Liver (tissue), 9 donors: ENCODE results near the gene BAHCC1. TPM values are rescaled to one million over a fixed set of nuclear protein-coding genes. Genes with fewer than 3 reads are reported as not detected.
A peak's percentile ranks its signal among the peaks of the same experiment; 100 is the strongest.

Experiments
- DNase-seq: peaks from one replicate; pipeline ENCODE4 v3.0.0-alpha.2; 2017; ENCODE audit warnings: low spot score
- H3K27ac ChIP-seq, 2 donors: one replicate each; pipeline ENCODE4 v1.7.0; 2013; ENCODE audit warnings: inconsistent platforms in 2 of 2, low read length in 2 of 2, control low read depth in 1 of 2, low read depth in 1 of 2, mild to moderate bottlenecking in 1 of 2
- H3K27me3 ChIP-seq, 4 donors: one replicate each; pipeline versions ENCODE4 v1.6.1 to v1.7.0; 2013; ENCODE audit warnings: low read length in 3 of 4, inconsistent platforms in 1 of 4, mild to moderate bottlenecking in 1 of 4, moderate library complexity in 1 of 4; ENCODE audit not compliant: control insufficient read depth in 4 of 4, insufficient read depth in 4 of 4
- H3K36me3 ChIP-seq, 4 donors: one replicate each; pipeline versions ENCODE4 v1.6.1 to v1.7.0; 2013; ENCODE audit warnings: low read length in 3 of 4, mild to moderate bottlenecking in 3 of 4, low read depth in 1 of 4, moderate library complexity in 1 of 4; ENCODE audit not compliant: control insufficient read depth in 4 of 4, insufficient read depth in 3 of 4
- H3K4me1 ChIP-seq, 4 donors: one replicate each; pipeline versions ENCODE4 v1.6.1 to v1.7.0; 2013; ENCODE audit warnings: low read length in 3 of 4, mild to moderate bottlenecking in 3 of 4, moderate library complexity in 1 of 4; ENCODE audit not compliant: control insufficient read depth in 4 of 4, insufficient read depth in 4 of 4
- H3K4me3 ChIP-seq, 3 donors: one replicate each; pipeline versions ENCODE4 v1.6.1 to v1.7.0; 2013; ENCODE audit warnings: low read length in 3 of 3, control low read depth in 1 of 3, low read depth in 1 of 3, mild to moderate bottlenecking in 1 of 3
- H3K9ac ChIP-seq, 2 donors: one replicate each; pipeline ENCODE4 v1.7.0; 2013; ENCODE audit warnings: low read length in 2 of 2, mild to moderate bottlenecking in 2 of 2, moderate library complexity in 2 of 2, control low read depth in 1 of 2, low read depth in 1 of 2
- H3K9me3 ChIP-seq, 4 donors: one replicate each; pipeline versions ENCODE4 v1.6.1 to v1.7.0; 2013; ENCODE audit warnings: low read length in 3 of 4; ENCODE audit not compliant: control insufficient read depth in 4 of 4
- EGR1 ChIP-seq, 2 donors: IDR thresholded peaks; 2 replicates each; pipeline ENCODE4 v1.6.1; 2016 to 2018; ENCODE audit warnings: antibody characterized with exemption in 2 of 2, low read depth in 2 of 2
- FOXA1 ChIP-seq: IDR thresholded peaks from 2 replicates; pipeline ENCODE4 v1.6.1; 2016; ENCODE audit warnings: antibody characterized with exemption
- FOXA2 ChIP-seq: IDR thresholded peaks from 2 replicates; pipeline ENCODE4 v1.6.1; 2016; ENCODE audit warnings: antibody characterized with exemption
- GABPA ChIP-seq, 2 donors: IDR thresholded peaks in 1 of 2; conservative IDR thresholded peaks in 1 of 2; 2 replicates each; pipeline ENCODE4 v1.6.1; 2016; ENCODE audit warnings: antibody characterized with exemption in 2 of 2, mild to moderate bottlenecking in 1 of 2, moderate library complexity in 1 of 2
- HNF4G ChIP-seq: IDR thresholded peaks from 2 replicates; pipeline ENCODE4 v1.6.1; 2016; ENCODE audit warnings: antibody characterized with exemption
- JUND ChIP-seq, 2 donors: IDR thresholded peaks; 2 replicates each; pipeline ENCODE4 v1.6.1; 2016; ENCODE audit warnings: antibody characterized with exemption in 2 of 2
- NR2F2 ChIP-seq: IDR thresholded peaks from 2 replicates; pipeline ENCODE4 v1.6.1; 2016; ENCODE audit warnings: antibody characterized with exemption
- RAD21 ChIP-seq, 2 donors: IDR thresholded peaks; 2 replicates each; pipeline ENCODE4 v1.6.1; 2016; ENCODE audit warnings: antibody characterized with exemption in 2 of 2, mild to moderate bottlenecking in 2 of 2
- RXRA ChIP-seq, 2 donors: IDR thresholded peaks; 2 replicates each; pipeline ENCODE4 v1.6.1; 2017 to 2018; ENCODE audit warnings: antibody characterized with exemption in 2 of 2, mild to moderate bottlenecking in 1 of 2
- SP1 ChIP-seq: IDR thresholded peaks from 2 replicates; pipeline ENCODE4 v1.6.1; 2018; ENCODE audit warnings: antibody characterized with exemption, mild to moderate bottlenecking
- TAF1 ChIP-seq: conservative IDR thresholded peaks from 2 replicates; pipeline ENCODE4 v1.6.1; 2016; ENCODE audit warnings: antibody characterized with exemption, mild to moderate bottlenecking
- YY1 ChIP-seq: IDR thresholded peaks from 2 replicates; pipeline ENCODE4 v1.6.1; 2016; ENCODE audit warnings: antibody characterized with exemption, mild to moderate bottlenecking
- WGBS: extraction: QIAGEN DNeasy Blood & Tissue Kit; methylation state at CpG from one replicate; pipeline ENCODE4 v1.1.7; 2013; 5-methylcytosine and 5-hydroxymethylcytosine counted together
- polyA plus RNA-seq, 2 donors: library from polyadenylated mRNA; stranded (reverse) in 1 of 2; unstranded in 1 of 2; fragments of 200-250 nt in 1 of 2; fragments of >200 nt in 1 of 2; fragmentation: Nextera tagmentation in 1 of 2; extraction: Ambion mirVana in 1 of 2; gene quantifications; one replicate each; pipeline versions ENCODE4 v1.2.1 to v1.2.3, GENCODE V29; 2013 to 2015
- total RNA-seq, 2 donors: library from RNA; depleted of rRNA; stranded (reverse); fragments of >200 nt; gene quantifications; one replicate each; pipeline ENCODE4 v1.2.3, GENCODE V29; 2014
- TF ChIP-seq, protein P1 (sequence below): fragments of 150-350 bp; IDR thresholded peaks from 2 replicates; pipeline ENCODE4 v1.5.1; 2017; ENCODE audit warnings: improper control_type of control experiment, low read depth, low read length; ENCODE audit not compliant: missing input control
- TF ChIP-seq, protein P2 (sequence below): IDR thresholded peaks from 2 replicates; pipeline ENCODE4 v1.6.1; 2016; ENCODE audit warnings: antibody characterized with exemption
- TF ChIP-seq, protein P3 (sequence below): IDR thresholded peaks from 2 replicates; pipeline ENCODE4 v1.6.1; 2016; ENCODE audit warnings: antibody characterized with exemption
- TF ChIP-seq, protein P4 (sequence below): IDR thresholded peaks from 2 replicates; pipeline ENCODE4 v1.6.1; 2016; ENCODE audit warnings: antibody characterized with exemption, mild to moderate bottlenecking
- TF ChIP-seq, protein P5 (sequence below): IDR thresholded peaks from 2 replicates; pipeline ENCODE4 v1.6.1; 2016; ENCODE audit warnings: antibody characterized with exemption
- donor health status: healthy.
- donor health status: healthy.
- donor health status: healthy.
- donor health status: healthy.
- donor health status: healthy.

BAHCC1 gene
- total and polyA plus RNA-seq, 4 donors: 0.76 to 3.9 (median 2.5) TPM

DNA sequence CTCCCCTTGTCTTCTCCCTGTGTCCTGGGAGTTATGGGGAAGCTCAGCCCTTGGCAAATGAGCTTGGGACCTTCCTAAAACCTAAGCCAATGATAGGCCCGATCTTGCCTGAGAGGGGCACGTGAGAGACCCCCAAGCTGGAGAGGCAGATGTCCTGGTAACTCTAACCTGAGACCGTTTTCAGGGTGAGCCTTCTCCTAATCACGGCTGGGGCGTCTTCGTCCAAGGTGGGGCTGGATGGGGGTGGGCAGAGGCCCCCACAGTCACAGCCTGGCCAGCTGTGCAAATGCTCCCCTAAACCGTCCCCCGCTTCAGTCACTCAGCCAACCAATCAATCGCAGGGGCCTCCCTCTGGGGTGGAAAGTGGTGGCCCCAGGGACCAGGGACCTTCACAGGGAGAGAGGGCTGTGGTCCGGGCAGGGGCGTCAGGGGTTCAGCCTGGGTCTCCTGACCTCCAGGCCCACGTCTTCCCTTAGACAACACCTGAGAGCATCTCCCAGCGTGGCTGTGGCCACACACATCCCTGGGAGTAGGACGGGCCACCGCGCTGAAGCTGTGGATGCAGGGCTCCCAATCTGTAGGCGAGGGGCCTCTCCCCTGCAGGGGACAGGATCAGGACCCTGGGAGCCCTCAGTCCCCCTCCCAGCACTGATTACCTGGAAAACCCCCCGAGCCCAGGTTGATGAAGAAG lies 86.7 kb downstream of the BAHCC1 start:
- Histone ChIP-seq H3K4me1 (peaks cover 2 to 14% (median 10%) of the 10 kb centered on the region in 4 donors), H3K36me3 (no peaks in the 10 kb centered on the region), H3K27me3 (no peaks in the 10 kb centered on the region), H3K4me3 (peak overlapping the region in 1 of 3 donors; percentile 26), H3K9ac (no peak overlapping the region), H3K27ac (no peak overlapping the region), H3K9me3 (no peaks in the 10 kb centered on the region)
- whole genome bisulfite sequencing: 78% methylated on average over 18 of the region's 18 CpGs
- DNase-seq: no peak
- no peak for TF ChIP-seq JUND (IDR thresholded peaks at IDR 0.05)
- TF ChIP-seq, protein P1, sequence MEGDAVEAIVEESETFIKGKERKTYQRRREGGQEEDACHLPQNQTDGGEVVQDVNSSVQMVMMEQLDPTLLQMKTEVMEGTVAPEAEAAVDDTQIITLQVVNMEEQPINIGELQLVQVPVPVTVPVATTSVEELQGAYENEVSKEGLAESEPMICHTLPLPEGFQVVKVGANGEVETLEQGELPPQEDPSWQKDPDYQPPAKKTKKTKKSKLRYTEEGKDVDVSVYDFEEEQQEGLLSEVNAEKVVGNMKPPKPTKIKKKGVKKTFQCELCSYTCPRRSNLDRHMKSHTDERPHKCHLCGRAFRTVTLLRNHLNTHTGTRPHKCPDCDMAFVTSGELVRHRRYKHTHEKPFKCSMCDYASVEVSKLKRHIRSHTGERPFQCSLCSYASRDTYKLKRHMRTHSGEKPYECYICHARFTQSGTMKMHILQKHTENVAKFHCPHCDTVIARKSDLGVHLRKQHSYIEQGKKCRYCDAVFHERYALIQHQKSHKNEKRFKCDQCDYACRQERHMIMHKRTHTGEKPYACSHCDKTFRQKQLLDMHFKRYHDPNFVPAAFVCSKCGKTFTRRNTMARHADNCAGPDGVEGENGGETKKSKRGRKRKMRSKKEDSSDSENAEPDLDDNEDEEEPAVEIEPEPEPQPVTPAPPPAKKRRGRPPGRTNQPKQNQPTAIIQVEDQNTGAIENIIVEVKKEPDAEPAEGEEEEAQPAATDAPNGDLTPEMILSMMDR: no peak
- TF ChIP-seq, protein P2, sequence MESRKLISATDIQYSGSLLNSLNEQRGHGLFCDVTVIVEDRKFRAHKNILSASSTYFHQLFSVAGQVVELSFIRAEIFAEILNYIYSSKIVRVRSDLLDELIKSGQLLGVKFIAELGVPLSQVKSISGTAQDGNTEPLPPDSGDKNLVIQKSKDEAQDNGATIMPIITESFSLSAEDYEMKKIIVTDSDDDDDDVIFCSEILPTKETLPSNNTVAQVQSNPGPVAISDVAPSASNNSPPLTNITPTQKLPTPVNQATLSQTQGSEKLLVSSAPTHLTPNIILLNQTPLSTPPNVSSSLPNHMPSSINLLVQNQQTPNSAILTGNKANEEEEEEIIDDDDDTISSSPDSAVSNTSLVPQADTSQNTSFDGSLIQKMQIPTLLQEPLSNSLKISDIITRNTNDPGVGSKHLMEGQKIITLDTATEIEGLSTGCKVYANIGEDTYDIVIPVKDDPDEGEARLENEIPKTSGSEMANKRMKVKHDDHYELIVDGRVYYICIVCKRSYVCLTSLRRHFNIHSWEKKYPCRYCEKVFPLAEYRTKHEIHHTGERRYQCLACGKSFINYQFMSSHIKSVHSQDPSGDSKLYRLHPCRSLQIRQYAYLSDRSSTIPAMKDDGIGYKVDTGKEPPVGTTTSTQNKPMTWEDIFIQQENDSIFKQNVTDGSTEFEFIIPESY: no peak
- TF ChIP-seq, protein P3, sequence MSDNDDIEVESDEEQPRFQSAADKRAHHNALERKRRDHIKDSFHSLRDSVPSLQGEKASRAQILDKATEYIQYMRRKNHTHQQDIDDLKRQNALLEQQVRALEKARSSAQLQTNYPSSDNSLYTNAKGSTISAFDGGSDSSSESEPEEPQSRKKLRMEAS: no peak
- TF ChIP-seq HNF4G: no peak
- no peak for TF ChIP-seq FOXA2
- no peak for TF ChIP-seq YY1
- TF ChIP-seq RAD21 (IDR thresholded peaks at IDR 0.05): no peak
- TF ChIP-seq, protein P4, sequence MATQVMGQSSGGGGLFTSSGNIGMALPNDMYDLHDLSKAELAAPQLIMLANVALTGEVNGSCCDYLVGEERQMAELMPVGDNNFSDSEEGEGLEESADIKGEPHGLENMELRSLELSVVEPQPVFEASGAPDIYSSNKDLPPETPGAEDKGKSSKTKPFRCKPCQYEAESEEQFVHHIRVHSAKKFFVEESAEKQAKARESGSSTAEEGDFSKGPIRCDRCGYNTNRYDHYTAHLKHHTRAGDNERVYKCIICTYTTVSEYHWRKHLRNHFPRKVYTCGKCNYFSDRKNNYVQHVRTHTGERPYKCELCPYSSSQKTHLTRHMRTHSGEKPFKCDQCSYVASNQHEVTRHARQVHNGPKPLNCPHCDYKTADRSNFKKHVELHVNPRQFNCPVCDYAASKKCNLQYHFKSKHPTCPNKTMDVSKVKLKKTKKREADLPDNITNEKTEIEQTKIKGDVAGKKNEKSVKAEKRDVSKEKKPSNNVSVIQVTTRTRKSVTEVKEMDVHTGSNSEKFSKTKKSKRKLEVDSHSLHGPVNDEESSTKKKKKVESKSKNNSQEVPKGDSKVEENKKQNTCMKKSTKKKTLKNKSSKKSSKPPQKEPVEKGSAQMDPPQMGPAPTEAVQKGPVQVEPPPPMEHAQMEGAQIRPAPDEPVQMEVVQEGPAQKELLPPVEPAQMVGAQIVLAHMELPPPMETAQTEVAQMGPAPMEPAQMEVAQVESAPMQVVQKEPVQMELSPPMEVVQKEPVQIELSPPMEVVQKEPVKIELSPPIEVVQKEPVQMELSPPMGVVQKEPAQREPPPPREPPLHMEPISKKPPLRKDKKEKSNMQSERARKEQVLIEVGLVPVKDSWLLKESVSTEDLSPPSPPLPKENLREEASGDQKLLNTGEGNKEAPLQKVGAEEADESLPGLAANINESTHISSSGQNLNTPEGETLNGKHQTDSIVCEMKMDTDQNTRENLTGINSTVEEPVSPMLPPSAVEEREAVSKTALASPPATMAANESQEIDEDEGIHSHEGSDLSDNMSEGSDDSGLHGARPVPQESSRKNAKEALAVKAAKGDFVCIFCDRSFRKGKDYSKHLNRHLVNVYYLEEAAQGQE: no peak
- TF ChIP-seq GABPA (IDR thresholded peaks at IDR 0.05 in 1 of 2, conservative IDR thresholded peaks at IDR 0.05 in 1 of 2): no peak
- TF ChIP-seq FOXA1: no peak
- TF ChIP-seq EGR1 (IDR thresholded peaks at IDR 0.05; ENCODE audit: low read depth in 2 of 2): no peak
- TF ChIP-seq, protein P5, sequence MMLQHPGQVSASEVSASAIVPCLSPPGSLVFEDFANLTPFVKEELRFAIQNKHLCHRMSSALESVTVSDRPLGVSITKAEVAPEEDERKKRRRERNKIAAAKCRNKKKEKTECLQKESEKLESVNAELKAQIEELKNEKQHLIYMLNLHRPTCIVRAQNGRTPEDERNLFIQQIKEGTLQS: no peak
- TF ChIP-seq SP1: no peak
- no peak for TF ChIP-seq NR2F2

DNA sequence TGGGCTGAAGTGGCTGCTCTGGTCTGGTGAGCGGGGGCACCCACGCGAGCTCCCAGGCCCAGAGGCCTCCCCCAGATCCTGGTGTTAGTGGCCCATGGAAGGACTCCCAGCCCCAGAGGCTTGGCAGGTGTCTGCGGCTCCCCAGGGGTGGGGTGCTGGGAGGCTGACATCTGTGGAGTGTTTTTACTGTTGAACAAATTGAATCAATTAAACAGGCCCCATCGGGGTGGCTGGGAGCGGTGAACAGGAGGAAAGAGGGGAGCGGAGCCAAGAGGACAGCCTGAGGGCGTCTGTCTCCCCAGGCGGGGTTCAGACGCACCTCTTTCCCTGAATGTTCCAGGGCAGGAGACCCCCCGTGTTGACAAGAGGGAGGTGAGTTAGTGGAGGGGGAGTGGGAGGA lies 87.4 kb downstream of the BAHCC1 start:
- peaks cover 5 to 18% (median 11%) of the 10 kb centered on the region in 4 donors for H3K4me1 ChIP-seq
- H3K27ac ChIP-seq: no peak overlapping the region
- WGBS: 88% methylated on average over 11 of the region's 11 CpGs
- no peaks in the 10 kb centered on the region for H3K36me3 ChIP-seq
- DNase-seq: no peak
- H3K27me3 ChIP-seq: no peaks in the 10 kb centered on the region
- H3K9ac ChIP-seq: no peak overlapping the region
- no peak overlapping the region for H3K4me3 ChIP-seq
- H3K9me3 ChIP-seq: no peaks in the 10 kb centered on the region
- TF ChIP-seq FOXA1: no peak
- TF ChIP-seq RAD21 (IDR thresholded peaks at IDR 0.05): no peak
- TF ChIP-seq, protein P5: no peak
- no peak for TF ChIP-seq GABPA (IDR thresholded peaks at IDR 0.05 in 1 of 2, conservative IDR thresholded peaks at IDR 0.05 in 1 of 2)
- no peak for TF ChIP-seq HNF4G
- TF ChIP-seq, protein P2: no peak
- TF ChIP-seq, protein P3: no peak
- TF ChIP-seq SP1: no peak
- TF ChIP-seq TAF1: no peak
- no peak for TF ChIP-seq RXRA (IDR thresholded peaks at IDR 0.05)
- no peak for TF ChIP-seq EGR1 (IDR thresholded peaks at IDR 0.05; ENCODE audit: low read depth in 2 of 2)
- TF ChIP-seq YY1: no peak
